GM12872 (cell line): ENCODE measurements around the gene KLF13.

Experiments
- CTCF ChIP-seq: IDR thresholded peaks from 3 replicates; pipeline ENCODE4 v1.5.1; 2011; ENCODE audit warnings: low read depth, mild to moderate bottlenecking, low read length, moderate library complexity; ENCODE audit not compliant: insufficient read depth

The KLF13 gene

GRCh38 chr15:31381801-31382712 lies 55.4 kb downstream of the KLF13 start:
- no peak for TF ChIP-seq CTCF

- TF ChIP-seq CTCF: no peak
Measured at GRCh38 chr15:31382713-31383045, 56.0 kb downstream of the KLF13 start.

DNA sequence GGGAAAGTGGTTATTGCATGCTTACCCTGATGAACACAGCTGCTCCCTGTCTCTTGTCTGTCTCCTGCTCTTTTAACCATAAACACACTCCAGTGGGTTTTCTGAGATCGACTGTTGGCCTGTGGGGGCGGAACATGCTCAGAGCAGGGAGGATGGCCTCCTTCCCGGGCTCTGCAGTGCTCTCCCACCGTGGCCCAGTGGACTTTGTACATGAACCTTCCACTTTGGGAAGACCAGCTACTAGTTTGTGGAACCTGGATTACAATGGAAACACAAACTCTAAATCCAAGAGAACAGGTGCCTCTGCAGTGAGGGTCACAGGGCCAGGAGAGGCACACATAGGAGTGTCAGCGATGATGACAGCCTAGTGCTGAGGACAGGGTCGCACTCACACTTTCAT lies 56.5 kb downstream of the KLF13 start:
- no peak for TF ChIP-seq CTCF

- no peak for TF ChIP-seq CTCF
Measured at GRCh38 chr15:31384568-31384967, 57.9 kb downstream of the KLF13 start.

DNA sequence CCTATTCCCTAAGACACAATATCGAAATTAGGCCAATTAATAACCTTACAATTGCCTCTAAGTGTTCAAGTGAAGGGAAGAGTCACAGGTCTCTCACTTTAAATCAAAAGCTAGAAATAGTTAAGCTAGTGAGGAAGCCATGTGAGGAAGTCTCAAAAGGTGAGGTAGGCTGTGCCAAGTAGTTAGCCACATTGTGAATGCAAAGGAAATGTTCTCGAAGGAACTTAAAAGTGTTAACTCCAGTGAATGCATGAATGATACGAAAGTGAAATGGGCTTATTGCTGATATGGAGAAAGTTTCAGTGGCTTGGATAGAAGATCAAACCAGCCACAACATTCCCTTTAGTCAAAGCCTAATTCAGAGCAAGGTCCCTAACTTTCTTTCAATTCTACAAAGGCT lies 59.1 kb downstream of the KLF13 start:
- TF ChIP-seq CTCF: no peak

GRCh38 chr15:31387092-31387478 lies 60.5 kb downstream of the KLF13 start:
- TF ChIP-seq CTCF: no peak

GRCh38 chr15:31387479-31388118 lies 61.0 kb downstream of the KLF13 start:
- TF ChIP-seq CTCF: no peak
